SU-DHL-6 (cell line): Measurements from ENCODE around the gene ANKRD33B.

Source experiments
- CTCF ChIP-seq: fragments of 200-600 bp; sonication (generic); IDR thresholded peaks from one replicate; pipeline ENCODE4 v1.5.1; 2017; ENCODE audit warnings: antibody characterized with exemption, mild to moderate bottlenecking, low read length, moderate library complexity; ENCODE audit not compliant: insufficient read depth, poor library complexity, severe bottlenecking
- EZH2phosphoT487 ChIP-seq: fragments of 200-600 bp; sonication (generic), shearing (Covaris generic); conservative IDR thresholded peaks from 2 replicates; pipeline ENCODE4 v1.6.1; 2018; ENCODE audit warnings: mild to moderate bottlenecking, antibody characterized with exemption, low read length, moderate library complexity, mixed read lengths

- no peak for TF ChIP-seq CTCF
- no peak for TF ChIP-seq EZH2phosphoT487
Observed at GRCh38 chr5:10680876-10681481, 117.1 kb downstream of the ANKRD33B start.
